ENCODE data around the gene LRGUK. TPM values are rescaled to one million over a fixed set of nuclear protein-coding genes. Genes with fewer than 3 reads are reported as not detected.

LRGUK gene
- total RNA-seq, 1 donor from 2014 or later: 0.06 TPM

DNA sequence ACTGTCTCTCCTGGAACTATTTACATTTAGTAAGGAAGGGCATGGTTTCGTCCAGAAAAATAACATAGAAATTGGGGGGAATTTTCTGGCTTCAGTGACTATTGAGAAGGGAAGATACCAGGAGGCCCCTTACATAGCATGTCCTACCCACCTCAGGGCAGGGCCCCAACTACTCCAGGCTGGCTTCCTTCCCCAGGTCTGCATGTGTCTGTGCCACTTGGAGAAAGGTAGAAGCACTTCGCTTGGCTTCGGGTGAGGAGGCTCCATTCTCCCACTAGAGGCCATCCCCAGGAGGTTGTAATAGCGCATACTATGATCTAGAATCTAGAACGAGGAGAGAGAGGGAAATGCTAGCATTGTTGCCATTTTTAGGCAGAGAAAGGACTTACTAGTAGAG is 14.7 kb downstream of the LRGUK start:
- no peak for DNase-seq (ENCODE audit: low read depth)
- TF ChIP-seq, protein P1, sequence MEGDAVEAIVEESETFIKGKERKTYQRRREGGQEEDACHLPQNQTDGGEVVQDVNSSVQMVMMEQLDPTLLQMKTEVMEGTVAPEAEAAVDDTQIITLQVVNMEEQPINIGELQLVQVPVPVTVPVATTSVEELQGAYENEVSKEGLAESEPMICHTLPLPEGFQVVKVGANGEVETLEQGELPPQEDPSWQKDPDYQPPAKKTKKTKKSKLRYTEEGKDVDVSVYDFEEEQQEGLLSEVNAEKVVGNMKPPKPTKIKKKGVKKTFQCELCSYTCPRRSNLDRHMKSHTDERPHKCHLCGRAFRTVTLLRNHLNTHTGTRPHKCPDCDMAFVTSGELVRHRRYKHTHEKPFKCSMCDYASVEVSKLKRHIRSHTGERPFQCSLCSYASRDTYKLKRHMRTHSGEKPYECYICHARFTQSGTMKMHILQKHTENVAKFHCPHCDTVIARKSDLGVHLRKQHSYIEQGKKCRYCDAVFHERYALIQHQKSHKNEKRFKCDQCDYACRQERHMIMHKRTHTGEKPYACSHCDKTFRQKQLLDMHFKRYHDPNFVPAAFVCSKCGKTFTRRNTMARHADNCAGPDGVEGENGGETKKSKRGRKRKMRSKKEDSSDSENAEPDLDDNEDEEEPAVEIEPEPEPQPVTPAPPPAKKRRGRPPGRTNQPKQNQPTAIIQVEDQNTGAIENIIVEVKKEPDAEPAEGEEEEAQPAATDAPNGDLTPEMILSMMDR (conservative IDR thresholded peaks at IDR 0.05; ENCODE audit: low read depth, low read length): no peak
- no peak overlapping the region for H3K4me3 ChIP-seq (ENCODE audit: low read depth, low read length)

DNA sequence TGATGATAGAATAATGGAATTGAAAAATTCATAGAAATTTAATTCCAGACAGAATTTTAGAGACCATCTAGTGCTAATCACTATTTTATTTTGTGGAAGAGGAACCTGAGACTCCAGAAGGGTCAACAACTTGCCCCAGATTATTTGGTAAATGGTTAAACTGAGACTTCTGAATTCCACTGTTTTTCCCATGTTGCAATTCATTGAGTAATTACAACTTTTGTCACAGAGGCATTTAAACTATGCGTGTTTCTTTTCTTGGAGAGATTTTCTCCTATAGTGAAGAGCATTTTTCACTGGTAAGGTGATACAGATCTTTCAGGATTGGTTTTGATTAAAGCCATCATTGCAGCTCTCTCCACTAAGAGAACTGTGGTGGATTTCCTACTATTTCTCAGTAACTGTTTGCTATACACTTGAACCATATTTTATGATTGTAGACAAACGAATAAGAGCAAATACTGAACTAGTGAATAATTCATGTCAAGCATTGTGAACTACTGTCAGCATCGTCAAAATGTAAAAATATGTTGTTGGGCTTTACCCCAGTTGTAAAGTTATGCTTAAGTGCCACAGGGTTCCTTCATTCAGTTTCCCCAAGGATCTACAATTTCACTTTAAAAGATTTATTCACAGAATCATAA is 26.5 kb downstream of the LRGUK start:
- DNase-seq (ENCODE audit: low read depth): peak; percentile 66
- no peak overlapping the region for H3K4me3 ChIP-seq (ENCODE audit: low read depth, low read length)
- TF ChIP-seq, protein P1 (conservative IDR thresholded peaks at IDR 0.05; ENCODE audit: low read depth, low read length): no peak

DNA sequence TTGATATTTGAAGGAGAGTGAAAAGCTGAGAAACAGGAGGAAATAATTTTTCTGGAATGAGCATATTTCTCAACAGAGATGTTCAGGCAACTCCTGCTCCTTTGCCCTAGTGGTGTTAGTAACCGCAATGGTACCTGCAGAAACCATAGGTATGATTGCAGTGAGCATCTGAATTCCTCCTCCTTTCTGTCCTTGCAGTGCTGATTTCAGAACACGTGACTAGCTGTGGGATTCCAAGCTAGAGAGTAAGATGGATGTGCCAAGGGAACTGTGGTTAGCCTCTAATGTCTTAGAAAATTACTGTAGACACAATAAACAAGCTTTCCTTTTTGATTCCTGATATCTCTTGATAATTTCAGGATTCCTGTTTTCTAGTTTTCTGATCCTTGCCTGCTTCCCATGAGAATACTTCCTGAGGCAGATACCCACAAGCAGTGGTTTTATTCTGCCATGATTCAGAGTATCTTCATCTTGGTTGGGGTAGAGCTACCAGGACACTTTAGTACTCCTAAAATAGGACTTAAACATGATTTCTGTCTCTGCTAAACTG is 27.5 kb downstream of the LRGUK start:
- no peak overlapping the region for H3K4me3 ChIP-seq (ENCODE audit: low read depth, low read length)
- no peak for DNase-seq (ENCODE audit: low read depth)
- TF ChIP-seq, protein P1 (conservative IDR thresholded peaks at IDR 0.05; ENCODE audit: low read depth, low read length): no peak

DNA sequence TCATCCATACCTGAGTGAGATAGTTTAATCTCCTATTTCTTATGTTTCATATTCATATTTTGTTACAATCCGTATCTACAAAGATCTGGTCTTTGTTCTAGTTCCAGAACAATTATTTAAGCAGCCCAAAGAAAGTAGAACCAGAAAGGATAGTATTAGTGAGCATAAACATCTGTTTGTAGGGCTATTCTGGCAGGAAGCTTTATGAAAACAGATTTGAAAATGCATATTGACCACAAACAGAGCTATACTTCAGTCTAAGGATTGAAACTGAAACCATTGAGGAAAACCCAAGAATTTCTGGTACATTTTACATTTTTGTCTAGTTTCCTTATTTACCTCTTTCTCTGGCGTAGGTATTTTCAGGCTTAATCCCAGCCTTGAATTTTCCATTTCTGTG is 28.1 kb downstream of the LRGUK start:
- TF ChIP-seq, protein P1 (conservative IDR thresholded peaks at IDR 0.05; ENCODE audit: low read depth, low read length): no peak
- H3K4me3 ChIP-seq (ENCODE audit: low read depth, low read length): no peak overlapping the region
- no peak for DNase-seq (ENCODE audit: low read depth)

DNA sequence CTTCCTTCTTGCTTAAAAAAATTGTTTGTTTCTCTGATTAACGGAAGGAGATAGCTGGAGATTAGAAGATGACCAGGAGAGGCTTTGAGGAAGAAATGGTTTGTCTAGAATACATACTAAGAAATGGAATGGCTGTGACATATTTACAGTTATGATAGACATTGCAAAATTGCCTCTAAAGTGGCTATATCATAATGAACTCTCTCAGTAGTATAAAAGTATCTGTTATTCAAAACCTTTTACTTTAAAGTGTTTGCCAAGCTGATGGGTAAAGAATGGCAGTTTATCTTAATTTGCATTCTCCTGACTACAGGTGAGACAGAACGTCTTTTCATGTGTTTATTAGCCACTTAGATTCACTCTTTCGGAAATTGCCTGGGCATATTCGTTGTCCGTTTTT is 28.7 kb downstream of the LRGUK start:
- no peak overlapping the region for H3K4me3 ChIP-seq (ENCODE audit: low read depth, low read length)
- TF ChIP-seq, protein P1 (conservative IDR thresholded peaks at IDR 0.05; ENCODE audit: low read depth, low read length): no peak
- no peak for DNase-seq (ENCODE audit: low read depth)

DNA sequence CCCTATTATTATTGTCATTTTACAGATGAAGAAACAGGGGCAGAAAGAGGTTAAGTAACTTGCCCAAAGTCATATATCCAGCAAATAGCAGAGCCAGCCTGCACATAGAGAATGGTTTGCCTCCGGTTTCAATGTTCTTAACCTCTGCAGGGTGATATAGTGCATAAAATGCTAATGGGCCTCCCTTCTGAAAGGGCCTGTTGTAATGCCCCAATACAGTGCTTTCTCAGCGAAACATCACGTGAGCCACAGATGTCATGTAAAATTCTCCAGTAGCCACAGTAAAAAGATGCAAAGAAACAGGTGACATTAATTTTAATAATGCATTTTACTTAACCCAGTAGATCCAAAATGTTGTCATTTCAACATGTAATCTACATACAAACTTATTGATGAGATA is 38.1 kb downstream of the LRGUK start:
- TF ChIP-seq, protein P1 (conservative IDR thresholded peaks at IDR 0.05; ENCODE audit: low read depth, low read length): no peak
- DNase-seq (ENCODE audit: low read depth): no peak
- no peak overlapping the region for H3K4me3 ChIP-seq (ENCODE audit: low read depth, low read length)

DNA sequence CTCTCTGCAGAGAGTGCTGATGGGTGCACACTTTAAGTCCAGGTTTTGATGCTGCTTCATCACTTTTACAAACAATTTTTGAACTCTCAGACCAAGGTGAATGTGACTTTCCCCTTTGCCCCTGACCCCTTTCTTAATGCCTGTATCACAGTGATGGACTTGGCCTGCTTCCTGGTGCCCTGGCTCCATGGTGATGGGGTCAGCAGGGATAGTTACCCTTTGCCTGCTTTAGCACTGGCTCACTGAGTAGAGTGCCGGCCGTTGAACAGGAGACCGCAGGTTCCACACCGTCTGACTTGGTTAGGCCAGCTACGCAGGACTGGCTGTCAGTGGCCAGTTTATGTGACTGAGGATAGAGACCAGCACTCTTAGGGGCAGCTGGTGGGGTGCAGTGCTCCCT is 40.1 kb downstream of the LRGUK start:
- DNase-seq (ENCODE audit: low read depth): no peak
- TF ChIP-seq, protein P1 (conservative IDR thresholded peaks at IDR 0.05; ENCODE audit: low read depth, low read length): no peak
- H3K4me3 ChIP-seq (ENCODE audit: low read depth, low read length): no peak overlapping the region
